ENCODE results near the gene ITPR1.

Gene ITPR1

GRCh38 chr3:4826237-4827100 is 333.3 kb downstream of the ITPR1 start:
- H4K91ac ChIP-seq (ENCODE audit: low read length): peak overlapping the region; percentile 92
- peak overlapping the region in 1 of 2 experiments; percentile 89 for H3K4ac ChIP-seq (ENCODE audit: low read depth in 1 of 2, low read length in 2 of 2)
- H3K4me1 ChIP-seq (ENCODE audit: control insufficient read depth, insufficient read depth, low read depth, low read length): peaks cover 30% of the 10 kb centered on the region
- H2BK15ac ChIP-seq (ENCODE audit: low read depth, poor library complexity, severe bottlenecking): peak overlapping the region; percentile 30
- H3K18ac ChIP-seq (ENCODE audit: low read depth in 1 of 2, low read length in 2 of 2): peak overlapping the region; percentile 27 to 74
- H3K4me3 ChIP-seq (ENCODE audit: insufficient read depth in 1 of 2, low read depth in 1 of 2, low read length in 2 of 2): peak overlapping the region in 1 of 2 experiments; percentile 26
- H3K36me3 ChIP-seq (ENCODE audit: control insufficient read depth in 1 of 2, insufficient read depth in 2 of 2, low read depth in 1 of 2, low read length in 2 of 2): no peaks in the 10 kb centered on the region
- H3K27me3 ChIP-seq (ENCODE audit: control insufficient read depth in 1 of 2, insufficient read depth in 1 of 2, low read length in 2 of 2): no peaks in the 10 kb centered on the region
- no peak overlapping the region for H2AFZ ChIP-seq (ENCODE audit: low read depth, low read length)
- peak overlapping the region; percentile 16 for H3K9ac ChIP-seq (ENCODE audit: low read length)
- no peaks in the 10 kb centered on the region for H3K79me1 ChIP-seq (replicated peaks; ENCODE audit: low read length, poor library complexity, severe bottlenecking)
- H2BK5ac ChIP-seq (ENCODE audit: low read depth, low read length, poor library complexity, severe bottlenecking): no peak overlapping the region
- no peak overlapping the region for H3K4me2 ChIP-seq (ENCODE audit: low read length, poor library complexity, severe bottlenecking)
- no peak overlapping the region for H2BK120ac ChIP-seq (ENCODE audit: low read depth, low read length)
- no peaks in the 10 kb centered on the region for H3K9me3 ChIP-seq (ENCODE audit: control insufficient read depth, low read length)
- H3K23ac ChIP-seq (ENCODE audit: low read length in 2 of 2): no peak overlapping the region
- H2BK12ac ChIP-seq (ENCODE audit: low read length in 2 of 2): peak overlapping the region; percentile 18 to 61
- peak overlapping the region; percentile 96 for H2AK5ac ChIP-seq (ENCODE audit: low read length, severe bottlenecking)
- DNase-seq: no peak
- 92% methylated on average over 20 of the region's 20 CpGs for WGBS
- H3K27ac ChIP-seq (ENCODE audit: low read length, poor library complexity, severe bottlenecking): no peak overlapping the region
- H3K14ac ChIP-seq (ENCODE audit: low read length in 2 of 2): no peak overlapping the region
- H4K8ac ChIP-seq (ENCODE audit: low read length): peak overlapping the region; percentile 79

- H3K4me3 ChIP-seq (ENCODE audit: insufficient read depth in 1 of 2, low read depth in 1 of 2, low read length in 2 of 2): no peak overlapping the region
- no peak overlapping the region for H2BK12ac ChIP-seq (ENCODE audit: low read length in 2 of 2)
- H3K18ac ChIP-seq (ENCODE audit: low read depth in 1 of 2, low read length in 2 of 2): no peak overlapping the region
- H4K91ac ChIP-seq (ENCODE audit: low read length): no peak overlapping the region
- no peaks in the 10 kb centered on the region for H3K27me3 ChIP-seq (ENCODE audit: control insufficient read depth in 1 of 2, insufficient read depth in 1 of 2, low read length in 2 of 2)
- H3K27ac ChIP-seq (ENCODE audit: low read length, poor library complexity, severe bottlenecking): no peak overlapping the region
- no peak overlapping the region for H4K8ac ChIP-seq (ENCODE audit: low read length)
- no peak overlapping the region for H3K9ac ChIP-seq (ENCODE audit: low read length)
- WGBS: 92% methylated on average over 7 of the region's 8 CpGs
- H3K36me3 ChIP-seq (ENCODE audit: control insufficient read depth in 1 of 2, insufficient read depth in 2 of 2, low read depth in 1 of 2, low read length in 2 of 2): no peaks in the 10 kb centered on the region
- H3K9me3 ChIP-seq (ENCODE audit: control insufficient read depth, low read length): no peaks in the 10 kb centered on the region
- H3K4me1 ChIP-seq (ENCODE audit: control insufficient read depth, insufficient read depth, low read depth, low read length): peaks cover 33% of the 10 kb centered on the region
- no peaks in the 10 kb centered on the region for H3K79me1 ChIP-seq (replicated peaks; ENCODE audit: low read length, poor library complexity, severe bottlenecking)
- H2BK120ac ChIP-seq (ENCODE audit: low read depth, low read length): peak overlapping the region; percentile 6
- peak overlapping the region; percentile 94 for H2AK5ac ChIP-seq (ENCODE audit: low read length, severe bottlenecking)
- no peak overlapping the region for H3K23ac ChIP-seq (ENCODE audit: low read length in 2 of 2)
- H2BK5ac ChIP-seq (ENCODE audit: low read depth, low read length, poor library complexity, severe bottlenecking): no peak overlapping the region
- no peak for DNase-seq
- no peak overlapping the region for H3K14ac ChIP-seq (ENCODE audit: low read length in 2 of 2)
- H2BK15ac ChIP-seq (ENCODE audit: low read depth, poor library complexity, severe bottlenecking): no peak overlapping the region
- no peak overlapping the region for H3K4me2 ChIP-seq (ENCODE audit: low read length, poor library complexity, severe bottlenecking)
- H3K4ac ChIP-seq (ENCODE audit: low read depth in 1 of 2, low read length in 2 of 2): no peak overlapping the region
- H2AFZ ChIP-seq (ENCODE audit: low read depth, low read length): no peak overlapping the region
Observed at GRCh38 chr3:4827767-4828166, 334.6 kb downstream of the ITPR1 start.

GRCh38 chr3:4828279-4829030 is 335.3 kb downstream of the ITPR1 start:
- peak; percentile 38 for DNase-seq
- Histone ChIP-seq H4K8ac (ENCODE audit: low read length) (no peak overlapping the region), H3K4me1 (ENCODE audit: control insufficient read depth, insufficient read depth, low read depth, low read length) (peaks cover 34% of the 10 kb centered on the region), H4K91ac (ENCODE audit: low read length) (peak overlapping the region; percentile 30), H3K36me3 (ENCODE audit: control insufficient read depth in 1 of 2, insufficient read depth in 2 of 2, low read depth in 1 of 2, low read length in 2 of 2) (no peaks in the 10 kb centered on the region), H3K79me1 (replicated peaks; ENCODE audit: low read length, poor library complexity, severe bottlenecking) (no peaks in the 10 kb centered on the region), H3K27ac (ENCODE audit: low read length, poor library complexity, severe bottlenecking) (no peak overlapping the region), H2BK5ac (ENCODE audit: low read depth, low read length, poor library complexity, severe bottlenecking) (no peak overlapping the region), H3K4me2 (ENCODE audit: low read length, poor library complexity, severe bottlenecking) (no peak overlapping the region), H2BK120ac (ENCODE audit: low read depth, low read length) (no peak overlapping the region), H3K9ac (ENCODE audit: low read length) (no peak overlapping the region), H3K27me3 (ENCODE audit: control insufficient read depth in 1 of 2, insufficient read depth in 1 of 2, low read length in 2 of 2) (no peaks in the 10 kb centered on the region), H3K9me3 (ENCODE audit: control insufficient read depth, low read length) (no peaks in the 10 kb centered on the region), H3K23ac (ENCODE audit: low read length in 2 of 2) (no peak overlapping the region), H3K14ac (ENCODE audit: low read length in 2 of 2) (no peak overlapping the region), H2AFZ (ENCODE audit: low read depth, low read length) (no peak overlapping the region), H3K18ac (ENCODE audit: low read depth in 1 of 2, low read length in 2 of 2) (peak overlapping the region; percentile 11 to 23), H2AK5ac (ENCODE audit: low read length, severe bottlenecking) (peak overlapping the region; percentile 99), H2BK15ac (ENCODE audit: low read depth, poor library complexity, severe bottlenecking) (peak overlapping the region; percentile 60), H3K4me3 (ENCODE audit: insufficient read depth in 1 of 2, low read depth in 1 of 2, low read length in 2 of 2) (no peak overlapping the region), H3K4ac (ENCODE audit: low read depth in 1 of 2, low read length in 2 of 2) (peak overlapping the region in 1 of 2 experiments; percentile 24), H2BK12ac (ENCODE audit: low read length in 2 of 2) (peak overlapping the region in 1 of 2 experiments; percentile 78)
- WGBS: 94% methylated on average over 8 of the region's 10 CpGs

GRCh38 chr3:4829031-4829394 is 335.9 kb downstream of the ITPR1 start:
- H3K79me1 ChIP-seq (replicated peaks; ENCODE audit: low read length, poor library complexity, severe bottlenecking): no peaks in the 10 kb centered on the region
- no peak overlapping the region for H2AK5ac ChIP-seq (ENCODE audit: low read length, severe bottlenecking)
- no peak overlapping the region for H3K4me2 ChIP-seq (ENCODE audit: low read length, poor library complexity, severe bottlenecking)
- H3K4me1 ChIP-seq (ENCODE audit: control insufficient read depth, insufficient read depth, low read depth, low read length): peaks cover 34% of the 10 kb centered on the region
- no peaks in the 10 kb centered on the region for H3K9me3 ChIP-seq (ENCODE audit: control insufficient read depth, low read length)
- H2AFZ ChIP-seq (ENCODE audit: low read depth, low read length): no peak overlapping the region
- peak overlapping the region; percentile 1 for H3K27ac ChIP-seq (ENCODE audit: low read length, poor library complexity, severe bottlenecking)
- no peak overlapping the region for H3K4me3 ChIP-seq (ENCODE audit: insufficient read depth in 1 of 2, low read depth in 1 of 2, low read length in 2 of 2)
- no peak overlapping the region for H3K14ac ChIP-seq (ENCODE audit: low read length in 2 of 2)
- H4K8ac ChIP-seq (ENCODE audit: low read length): no peak overlapping the region
- H3K4ac ChIP-seq (ENCODE audit: low read depth in 1 of 2, low read length in 2 of 2): no peak overlapping the region
- H3K27me3 ChIP-seq (ENCODE audit: control insufficient read depth in 1 of 2, insufficient read depth in 1 of 2, low read length in 2 of 2): no peaks in the 10 kb centered on the region
- H3K36me3 ChIP-seq (ENCODE audit: control insufficient read depth in 1 of 2, insufficient read depth in 2 of 2, low read depth in 1 of 2, low read length in 2 of 2): no peaks in the 10 kb centered on the region
- H3K9ac ChIP-seq (ENCODE audit: low read length): no peak overlapping the region
- H2BK15ac ChIP-seq (ENCODE audit: low read depth, poor library complexity, severe bottlenecking): no peak overlapping the region
- H2BK12ac ChIP-seq (ENCODE audit: low read length in 2 of 2): no peak overlapping the region
- DNase-seq: peak; percentile 43
- no CpG with 5 or more reads among the region's 1 CpG for WGBS
- H3K18ac ChIP-seq (ENCODE audit: low read depth in 1 of 2, low read length in 2 of 2): no peak overlapping the region
- no peak overlapping the region for H3K23ac ChIP-seq (ENCODE audit: low read length in 2 of 2)
- H2BK5ac ChIP-seq (ENCODE audit: low read depth, low read length, poor library complexity, severe bottlenecking): no peak overlapping the region
- H2BK120ac ChIP-seq (ENCODE audit: low read depth, low read length): no peak overlapping the region
- no peak overlapping the region for H4K91ac ChIP-seq (ENCODE audit: low read length)

All from mesenchymal stem cell (in vitro differentiated cells and primary cell).